ENCODE results near the gene NPTXR. TPM values are rescaled to one million over a fixed set of nuclear protein-coding genes. Genes with fewer than 3 reads are reported as not detected.

The NPTXR gene
- total and polyA plus RNA-seq, 7 donors: under 0.01 to 14.4 (median 4.2) TPM; not detected in 1

- H3K36me3 ChIP-seq: no peaks in the 10 kb centered on the region
- DNase-seq: no peak
- no peak overlapping the region for H3K27ac ChIP-seq
- intact Hi-C loops (cut with DNase I): no loop called here
- no peaks in the 10 kb centered on the region for H3K27me3 ChIP-seq
- H3K9me3 ChIP-seq: no peaks in the 10 kb centered on the region
- WGBS, 2 donors: 73 to 74% methylated on average over 9 of the region's 9 CpGs
- TF ChIP-seq EP300 (IDR thresholded peaks at IDR 0.05) (no peak), CTCF (IDR thresholded peaks at IDR 0.05) (no peak), POLR2AphosphoS5 (IDR thresholded peaks at IDR 0.05) (no peak), POLR2A (IDR thresholded peaks at IDR 0.05) (no peak)
- no peaks in the 10 kb centered on the region for H3K4me1 ChIP-seq
- H3K4me3 ChIP-seq: no peak overlapping the region
These were observed 9.4 kb upstream of the NPTXR start for GRCh38 chr22:38853196-38853651.

- Histone ChIP-seq H3K27me3 (no peaks in the 10 kb centered on the region), H3K27ac (no peak overlapping the region), H3K36me3 (no peaks in the 10 kb centered on the region), H3K4me3 (no peak overlapping the region), H3K9me3 (no peaks in the 10 kb centered on the region), H3K4me1 (no peaks in the 10 kb centered on the region)
- intact Hi-C loops (cut with DNase I): no loop called here
- 85 to 87% methylated on average over 1 of the region's 1 CpG for WGBS, 2 donors
- no peak for DNase-seq
- TF ChIP-seq POLR2AphosphoS5 (IDR thresholded peaks at IDR 0.05) (no peak), POLR2A (IDR thresholded peaks at IDR 0.05) (no peak), CTCF (IDR thresholded peaks at IDR 0.05) (no peak), EP300 (IDR thresholded peaks at IDR 0.05) (no peak)
These were observed 8.7 kb upstream of the NPTXR start for GRCh38 chr22:38852522-38852921.

GRCh38 chr22:38850941-38851849, 7.4 kb upstream of the NPTXR start:
- Histone ChIP-seq H3K4me3 (no peak overlapping the region), H3K9me3 (no peaks in the 10 kb centered on the region), H3K27me3 (no peaks in the 10 kb centered on the region), H3K4me1 (no peaks in the 10 kb centered on the region), H3K27ac (no peak overlapping the region), H3K36me3 (no peaks in the 10 kb centered on the region)
- 51 to 67% methylated on average over 15 of the region's 15 CpGs for WGBS, 2 donors
- TF ChIP-seq POLR2A (IDR thresholded peaks at IDR 0.05): no peak
- no peak for TF ChIP-seq POLR2AphosphoS5 (IDR thresholded peaks at IDR 0.05)
- TF ChIP-seq CTCF (IDR thresholded peaks at IDR 0.05): no peak
- TF ChIP-seq EP300 (IDR thresholded peaks at IDR 0.05): no peak
- DNase-seq: no peak
- intact Hi-C loops (cut with DNase I): no loop called here

GRCh38 chr22:38850399-38850798, 6.6 kb upstream of the NPTXR start:
- Histone ChIP-seq H3K36me3 (no peaks in the 10 kb centered on the region), H3K4me1 (no peaks in the 10 kb centered on the region), H3K9me3 (no peaks in the 10 kb centered on the region), H3K27me3 (no peaks in the 10 kb centered on the region), H3K27ac (no peak overlapping the region), H3K4me3 (no peak overlapping the region)
- DNase-seq: no peak
- TF ChIP-seq POLR2A (IDR thresholded peaks at IDR 0.05) (no peak), EP300 (IDR thresholded peaks at IDR 0.05) (no peak), CTCF (IDR thresholded peaks at IDR 0.05) (no peak), POLR2AphosphoS5 (IDR thresholded peaks at IDR 0.05) (no peak)
- intact Hi-C loops (cut with DNase I): no loop called here
- 64 to 76% methylated on average over 2 of the region's 2 CpGs for WGBS, 2 donors
